GM18907 (cell line): ENCODE results near the gene CCDC136.

Experiments used
- ATAC-seq: cut with Tn5 transposase; IDR thresholded peaks from one replicate; pipeline ENCODE4 v1.9.1; 2021; ENCODE audit warnings: mild to moderate bottlenecking, moderate library complexity; ENCODE audit not compliant: unreplicated experiment

The CCDC136 gene

GRCh38 chr7:128841921-128842673 lies 50.3 kb downstream of the CCDC136 start:
- no peak for ATAC-seq

DNA sequence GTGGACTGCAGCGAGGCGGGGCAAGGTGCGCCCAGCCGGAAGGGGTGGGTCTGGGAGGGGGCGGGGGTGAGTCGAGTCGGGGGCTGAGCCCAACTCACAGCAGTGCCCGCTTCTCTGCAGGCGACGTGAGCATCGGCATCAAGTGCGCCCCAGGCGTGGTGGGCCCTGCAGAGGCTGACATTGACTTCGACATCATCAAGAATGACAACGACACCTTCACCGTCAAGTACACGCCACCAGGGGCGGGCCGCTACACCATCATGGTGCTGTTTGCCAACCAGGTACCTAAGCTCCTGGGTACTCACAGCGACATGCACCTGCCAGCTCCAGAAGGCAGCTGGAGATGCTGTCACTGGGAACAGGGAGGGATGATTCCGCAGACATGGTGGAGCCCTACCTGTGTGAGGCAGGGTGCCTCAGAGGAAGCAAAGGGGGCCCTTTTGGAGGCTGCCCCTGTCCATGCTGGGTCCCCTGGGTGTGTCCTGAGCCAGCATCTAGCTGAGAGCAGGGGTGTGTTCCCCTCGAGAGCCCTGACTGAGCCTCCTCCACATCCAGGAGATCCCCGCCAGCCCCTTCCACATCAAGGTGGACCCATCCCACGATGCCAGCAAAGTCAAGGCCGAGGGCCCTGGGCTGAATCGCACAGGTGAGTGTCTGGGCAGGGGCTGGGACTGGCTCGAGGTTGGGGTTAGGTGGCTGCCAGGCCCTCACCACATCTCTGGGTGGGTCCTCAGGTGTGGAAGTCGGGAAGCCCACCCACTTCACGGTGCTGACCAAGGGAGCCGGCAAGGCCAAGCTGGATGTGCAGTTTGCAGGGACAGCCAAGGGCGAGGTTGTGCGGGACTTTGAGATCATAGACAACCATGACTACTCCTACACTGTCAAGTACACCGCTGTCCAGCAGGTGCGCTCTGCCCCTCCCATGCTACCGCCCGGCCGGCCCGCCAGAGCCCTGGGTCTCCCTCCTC lies 51.2 kb downstream of the CCDC136 start:
- ATAC-seq = no peak

- no peak for ATAC-seq
Observed at GRCh38 chr7:128843938-128844621, 52.3 kb downstream of the CCDC136 start.

DNA sequence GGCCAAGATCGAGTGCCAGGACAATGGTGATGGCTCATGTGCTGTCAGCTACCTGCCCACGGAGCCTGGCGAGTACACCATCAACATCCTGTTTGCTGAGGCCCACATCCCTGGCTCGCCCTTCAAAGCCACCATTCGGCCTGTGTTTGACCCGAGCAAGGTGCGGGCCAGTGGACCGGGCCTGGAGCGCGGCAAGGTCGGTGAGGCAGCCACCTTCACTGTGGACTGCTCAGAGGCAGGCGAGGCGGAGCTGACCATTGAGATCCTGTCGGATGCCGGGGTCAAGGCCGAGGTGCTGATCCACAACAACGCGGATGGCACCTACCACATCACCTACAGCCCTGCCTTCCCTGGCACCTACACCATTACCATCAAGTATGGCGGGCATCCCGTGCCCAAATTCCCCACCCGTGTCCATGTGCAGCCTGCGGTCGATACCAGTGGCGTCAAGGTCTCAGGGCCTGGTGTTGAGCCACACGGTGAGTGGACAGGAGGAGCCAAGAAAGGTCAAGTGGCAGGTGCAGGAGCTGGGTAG lies 53.1 kb downstream of the CCDC136 start:
- no peak for ATAC-seq

DNA sequence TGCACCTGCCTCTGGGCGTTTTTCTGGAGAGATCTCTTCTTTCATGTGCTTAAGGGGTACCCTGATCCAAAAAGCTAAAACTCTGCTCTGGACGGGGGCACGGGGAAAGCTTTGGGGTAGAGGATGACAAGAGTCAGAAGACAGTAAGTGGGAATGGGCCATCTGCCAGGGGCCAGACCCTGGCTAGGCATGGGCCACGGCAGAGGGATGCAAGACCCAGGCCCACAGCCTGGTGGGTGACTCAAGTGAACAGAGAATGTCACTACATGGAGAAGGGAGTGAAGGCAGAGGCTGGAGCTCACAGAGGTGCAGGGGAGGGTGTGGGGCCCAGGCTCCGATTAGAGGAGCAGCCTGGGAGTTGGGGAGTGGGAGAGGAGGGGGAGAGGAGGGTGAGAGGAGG lies 53.7 kb downstream of the CCDC136 start:
- no peak for ATAC-seq

- no peak for ATAC-seq
Observed at GRCh38 chr7:128845987-128846386, 54.2 kb downstream of the CCDC136 start.

DNA sequence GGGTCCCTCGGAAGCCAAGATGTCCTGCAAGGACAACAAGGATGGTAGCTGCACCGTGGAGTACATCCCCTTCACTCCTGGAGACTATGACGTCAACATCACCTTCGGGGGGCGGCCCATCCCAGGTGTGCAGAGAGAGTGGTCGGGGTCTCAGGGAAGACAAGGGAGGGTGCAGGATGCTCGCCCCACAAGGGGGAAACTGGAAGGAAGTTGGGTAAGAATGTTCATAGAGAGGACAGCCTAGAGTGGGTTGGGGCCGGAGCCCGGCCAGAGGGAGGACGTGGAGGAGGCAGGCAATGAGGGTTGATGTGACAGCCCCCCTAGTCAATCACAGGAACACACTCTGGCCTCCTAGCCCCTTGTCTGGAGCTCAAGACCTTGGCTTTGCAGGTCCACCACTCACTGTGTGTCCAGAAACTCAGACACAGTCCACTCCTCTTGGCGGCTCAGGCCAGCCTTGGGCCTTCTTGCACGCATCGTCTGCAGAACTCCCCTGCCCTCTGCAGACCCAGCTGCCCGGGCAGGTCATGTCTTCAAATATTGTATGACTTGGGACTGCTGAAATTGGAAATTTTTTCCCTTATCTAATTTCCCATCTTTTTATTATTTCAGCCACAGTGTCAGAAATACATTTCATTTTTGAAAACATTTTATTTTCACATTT lies 55.1 kb downstream of the CCDC136 start:
- no peak for ATAC-seq

DNA sequence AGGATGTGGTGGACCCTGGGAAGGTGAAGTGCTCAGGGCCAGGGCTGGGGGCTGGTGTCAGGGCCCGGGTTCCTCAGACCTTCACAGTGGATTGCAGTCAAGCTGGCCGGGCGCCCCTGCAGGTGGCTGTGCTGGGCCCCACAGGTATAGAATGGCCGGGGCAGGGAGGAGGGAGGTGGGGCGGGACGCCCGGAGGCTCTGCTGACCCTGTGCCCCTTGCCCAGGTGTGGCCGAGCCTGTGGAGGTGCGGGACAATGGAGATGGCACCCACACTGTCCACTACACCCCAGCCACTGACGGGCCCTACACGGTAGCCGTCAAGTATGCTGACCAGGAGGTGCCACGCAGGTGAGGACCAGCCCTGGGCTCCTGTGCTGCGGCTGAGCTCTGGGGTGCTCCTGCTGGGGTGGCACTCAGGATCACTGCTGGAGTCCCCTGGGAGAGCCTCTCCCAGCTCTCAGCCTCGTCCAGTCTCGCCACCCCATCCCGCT lies 56.0 kb downstream of the CCDC136 start:
- ATAC-seq = no peak

GRCh38 chr7:128848289-128849155 lies 56.8 kb downstream of the CCDC136 start:
- ATAC-seq = no peak

DNA sequence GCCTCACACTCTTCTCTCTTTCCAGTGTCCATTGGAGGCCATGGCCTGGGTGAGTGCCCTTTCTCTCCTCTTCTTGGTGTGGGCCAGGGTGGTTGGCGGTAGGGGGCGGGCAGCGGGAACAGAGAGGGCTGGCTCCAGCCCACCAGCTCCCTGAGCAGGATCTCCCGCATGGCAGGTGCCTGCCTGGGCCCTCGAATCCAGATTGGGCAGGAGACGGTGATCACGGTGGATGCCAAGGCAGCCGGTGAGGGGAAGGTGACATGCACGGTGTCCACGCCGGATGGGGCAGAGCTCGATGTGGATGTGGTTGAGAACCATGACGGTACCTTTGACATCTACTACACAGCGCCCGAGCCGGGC lies 57.4 kb downstream of the CCDC136 start:
- ATAC-seq = no peak

GRCh38 chr7:128849804-128850490 lies 58.2 kb downstream of the CCDC136 start:
- ATAC-seq = no peak

- no peak for ATAC-seq
Observed at GRCh38 chr7:128852537-128853254, 60.9 kb downstream of the CCDC136 start.

DNA sequence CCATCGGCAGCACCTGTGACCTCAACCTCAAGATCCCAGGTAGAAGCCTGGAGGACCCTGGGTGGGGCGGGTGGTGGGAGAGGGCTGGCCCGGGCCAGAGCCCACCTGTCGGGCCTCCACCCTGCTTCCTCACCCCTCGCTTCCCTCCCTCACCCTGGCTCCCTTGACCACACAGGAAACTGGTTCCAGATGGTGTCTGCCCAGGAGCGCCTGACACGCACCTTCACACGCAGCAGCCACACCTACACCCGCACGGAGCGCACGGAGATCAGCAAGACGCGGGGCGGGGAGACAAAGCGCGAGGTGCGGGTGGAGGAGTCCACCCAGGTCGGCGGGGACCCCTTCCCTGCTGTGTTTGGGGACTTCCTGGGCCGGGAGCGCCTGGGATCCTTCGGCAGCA lies 62.0 kb downstream of the CCDC136 start:
- ATAC-seq = no peak

GRCh38 chr7:128854396-128854795 lies 62.6 kb downstream of the CCDC136 start:
- no peak for ATAC-seq

GRCh38 chr7:128855559-128855958 lies 63.8 kb downstream of the CCDC136 start:
- no peak for ATAC-seq

- ATAC-seq = no peak
Observed at GRCh38 chr7:128856001-128856718, 64.4 kb downstream of the CCDC136 start.

DNA sequence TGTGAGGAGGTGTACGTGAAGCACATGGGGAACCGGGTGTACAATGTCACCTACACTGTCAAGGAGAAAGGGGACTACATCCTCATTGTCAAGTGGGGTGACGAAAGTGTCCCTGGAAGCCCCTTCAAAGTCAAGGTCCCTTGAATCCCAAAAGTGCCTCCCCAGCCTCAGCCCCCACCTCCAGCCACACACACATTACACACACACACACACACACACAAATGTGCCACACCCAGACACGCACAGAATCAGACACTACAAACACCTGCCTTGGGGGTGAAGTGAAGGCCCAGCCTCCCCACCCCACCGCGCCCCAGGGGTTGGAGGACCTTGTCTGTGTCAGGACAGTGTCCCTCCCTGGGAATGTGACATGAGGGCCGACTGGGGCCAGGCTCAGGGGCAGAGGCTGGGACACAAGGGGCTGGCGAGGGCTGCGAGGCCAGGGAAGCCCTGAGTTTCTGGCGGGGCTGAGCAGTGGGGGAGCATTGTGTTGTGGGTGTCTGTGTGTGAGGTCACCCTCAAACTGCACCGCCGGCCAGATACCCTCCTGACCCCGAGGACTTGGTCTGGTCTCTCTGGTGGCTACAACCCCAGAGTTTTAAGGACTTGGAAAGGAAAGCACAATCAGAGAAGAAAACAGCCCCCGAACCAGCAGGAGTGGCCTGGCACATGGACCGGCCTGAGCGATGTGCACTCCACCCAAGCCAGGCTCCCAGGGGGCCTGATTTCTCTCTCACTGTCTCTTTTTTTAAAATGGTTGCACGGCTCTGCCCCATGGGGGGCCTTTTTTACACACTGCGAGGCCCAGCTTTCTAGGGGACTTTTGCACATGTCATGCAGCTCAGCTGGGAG lies 66.8 kb downstream of the CCDC136 start:
- ATAC-seq = no peak
